DMS79 (cell line): Measurements from ENCODE around the gene SLCO2B1.

ENCODE experiments used
- DNase-seq: peaks from one replicate; lab custom pipeline; 2025; lab: John Stamatoyannopoulos, UW

The SLCO2B1 gene

DNA sequence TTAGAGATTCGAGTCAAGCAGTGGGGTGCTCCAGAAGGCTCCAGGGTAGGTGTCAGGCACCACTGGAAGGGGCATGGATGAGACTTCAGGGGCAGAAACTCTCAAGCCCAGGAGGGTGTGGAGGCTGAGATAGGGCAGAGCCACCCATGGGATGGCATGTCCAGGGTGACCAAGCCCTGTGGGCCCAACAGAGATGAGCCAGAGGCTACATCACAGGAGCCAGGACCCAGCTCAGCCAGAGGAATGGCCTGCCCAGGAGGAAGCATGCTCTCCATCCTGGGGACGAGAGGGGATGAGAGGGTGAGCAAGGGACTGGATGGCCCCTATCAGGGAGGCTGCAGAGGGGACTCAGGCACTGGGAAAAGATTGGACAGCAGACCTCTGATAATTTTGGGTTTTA lies 42.8 kb downstream of the SLCO2B1 start:
- DNase-seq, result no peak

DNA sequence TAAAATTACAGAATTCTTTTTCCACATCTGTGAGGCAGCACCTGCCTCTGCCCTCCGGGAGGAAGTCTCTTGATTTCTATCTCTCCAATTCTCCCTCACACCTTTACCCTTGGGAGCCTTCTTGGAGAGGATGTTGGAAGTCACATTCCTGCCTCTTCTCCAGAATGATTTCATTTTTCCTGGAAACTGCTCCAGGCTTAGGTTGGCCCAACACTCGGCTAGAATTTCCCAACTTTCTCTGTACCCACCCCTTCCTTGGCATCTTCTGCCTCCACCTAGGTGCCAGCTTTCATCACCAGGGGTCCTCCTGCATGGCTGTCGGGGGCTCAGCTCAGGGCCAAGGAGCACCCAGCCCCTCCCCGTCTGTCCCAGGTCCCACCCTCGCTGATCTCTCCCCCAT lies 43.2 kb downstream of the SLCO2B1 start:
- no peak for DNase-seq

DNA sequence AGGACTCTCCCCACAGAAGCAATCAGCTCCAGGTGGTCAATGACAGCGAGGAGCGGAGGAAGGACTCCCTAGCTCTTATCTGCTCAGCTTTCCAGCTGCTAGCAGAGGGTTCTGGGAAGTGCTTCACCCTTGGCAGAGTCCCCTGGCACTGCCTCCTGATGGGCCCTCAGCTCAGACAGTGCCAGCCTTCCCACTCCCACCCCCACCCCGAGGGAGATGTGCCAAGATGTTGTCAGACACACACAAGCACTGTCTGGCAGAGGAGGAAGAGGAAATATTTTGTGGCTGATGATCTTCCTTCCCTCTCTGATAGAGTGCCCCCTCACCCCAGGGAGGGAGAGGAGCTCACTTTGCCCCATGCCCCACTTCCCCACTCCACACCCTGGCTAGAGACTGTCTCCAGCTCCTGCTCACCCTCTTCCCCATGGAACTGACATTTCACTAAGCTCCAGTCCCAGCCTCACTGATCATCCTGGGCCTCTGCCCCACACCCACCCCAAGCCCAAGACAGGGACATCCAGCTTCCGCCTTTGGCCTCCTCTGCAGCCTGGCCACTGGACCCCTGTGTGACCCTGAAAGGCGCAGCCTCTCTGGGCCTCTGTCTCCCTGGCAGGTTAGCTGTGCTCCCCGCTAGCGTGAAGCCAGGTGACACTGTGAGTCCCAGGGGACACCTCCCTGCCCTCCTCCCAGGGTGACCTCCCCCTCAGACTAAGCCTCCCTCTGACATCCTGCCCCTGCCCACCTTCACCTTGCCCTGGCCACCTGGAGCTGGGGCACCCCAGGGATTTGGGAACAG lies 44.5 kb downstream of the SLCO2B1 start:
- DNase-seq, result peak; percentile 75

DNA sequence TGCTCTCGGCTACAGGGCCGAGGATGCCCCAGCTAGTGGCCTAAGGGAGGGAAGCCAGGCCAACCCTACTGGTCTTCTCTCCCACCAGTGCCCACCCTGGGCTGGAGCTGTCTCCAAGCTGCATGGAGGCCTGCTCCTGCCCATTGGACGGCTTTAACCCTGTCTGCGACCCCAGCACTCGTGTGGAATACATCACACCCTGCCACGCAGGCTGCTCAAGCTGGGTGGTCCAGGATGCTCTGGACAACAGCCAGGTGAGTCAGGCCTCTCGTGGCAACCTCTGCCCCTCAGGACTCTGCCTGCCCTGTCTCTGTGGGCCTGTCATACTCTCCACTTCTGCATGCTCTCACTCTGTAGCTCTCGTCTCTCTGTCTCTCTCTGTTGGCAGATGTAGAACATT lies 45.5 kb downstream of the SLCO2B1 start:
- no peak for DNase-seq

DNA sequence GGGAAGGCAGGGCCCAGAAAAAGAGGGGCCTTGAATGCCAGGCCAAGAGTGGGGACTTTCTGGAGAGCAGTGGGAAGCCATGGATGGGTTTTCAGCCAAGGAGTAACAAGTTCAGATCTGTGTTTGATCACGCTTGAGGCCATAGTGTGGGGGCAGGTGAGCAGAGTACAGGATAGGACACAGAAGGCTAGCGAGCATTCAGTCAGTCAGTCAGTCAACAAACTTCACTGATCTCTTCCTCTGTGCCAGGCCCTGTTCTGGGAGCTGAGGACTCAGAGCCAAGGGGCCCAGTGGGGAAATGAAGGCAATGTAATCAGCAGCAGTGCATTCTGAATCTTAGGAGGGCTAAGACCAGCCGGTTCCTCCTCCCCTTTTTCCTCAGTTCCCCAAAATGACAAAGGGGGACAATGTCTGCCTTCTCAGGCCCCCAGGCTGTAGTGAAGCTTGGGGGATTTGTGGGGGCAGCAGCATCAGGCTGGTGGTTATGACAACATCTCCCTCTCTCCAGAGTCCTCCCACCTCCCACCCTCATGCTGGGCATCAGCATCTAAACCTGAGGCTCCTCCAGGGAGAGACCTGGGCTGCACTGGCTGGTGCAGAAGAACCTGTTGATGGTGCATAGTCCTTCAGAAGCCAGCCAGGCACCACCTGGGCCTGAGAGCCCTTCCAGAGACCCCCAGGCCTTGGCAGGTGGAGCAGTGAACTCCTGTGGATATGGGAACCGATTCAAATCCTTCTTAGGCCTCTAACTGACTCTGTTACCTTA lies 46.8 kb downstream of the SLCO2B1 start:
- peak; percentile 20 for DNase-seq

DNA sequence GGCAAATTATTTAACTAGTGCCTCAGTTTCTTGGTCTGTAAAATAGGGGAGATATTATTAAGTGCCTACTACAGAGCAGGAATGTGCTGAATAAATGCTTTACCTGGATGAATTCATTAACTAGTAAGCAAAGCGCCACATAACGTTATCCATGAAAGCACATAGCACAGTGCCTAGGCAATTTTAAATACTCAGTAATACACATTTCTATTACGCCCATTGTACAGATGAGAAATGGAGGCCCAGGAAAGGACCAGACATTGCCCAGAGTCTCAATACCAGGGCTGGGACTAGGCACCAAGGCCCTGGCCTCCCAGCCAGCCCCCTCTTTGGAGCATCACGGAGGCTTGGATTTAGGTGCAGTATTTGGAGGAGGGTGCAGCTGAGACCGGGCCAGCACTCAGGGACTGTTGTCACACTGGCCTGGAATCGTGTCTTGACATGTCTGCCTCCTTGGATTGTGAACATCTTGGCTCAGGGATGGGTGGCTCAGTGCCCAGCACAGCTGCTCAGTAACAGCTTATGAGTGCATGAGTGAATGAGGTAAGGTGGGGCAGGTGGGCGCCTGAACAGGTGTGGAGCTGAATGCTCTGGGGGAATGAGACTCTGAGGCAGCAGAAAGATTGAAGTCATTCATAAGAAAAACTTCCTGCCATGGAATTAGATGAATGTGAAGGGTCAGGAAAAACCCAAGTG lies 47.5 kb downstream of the SLCO2B1 start:
- peak; percentile 99 for DNase-seq

DNA sequence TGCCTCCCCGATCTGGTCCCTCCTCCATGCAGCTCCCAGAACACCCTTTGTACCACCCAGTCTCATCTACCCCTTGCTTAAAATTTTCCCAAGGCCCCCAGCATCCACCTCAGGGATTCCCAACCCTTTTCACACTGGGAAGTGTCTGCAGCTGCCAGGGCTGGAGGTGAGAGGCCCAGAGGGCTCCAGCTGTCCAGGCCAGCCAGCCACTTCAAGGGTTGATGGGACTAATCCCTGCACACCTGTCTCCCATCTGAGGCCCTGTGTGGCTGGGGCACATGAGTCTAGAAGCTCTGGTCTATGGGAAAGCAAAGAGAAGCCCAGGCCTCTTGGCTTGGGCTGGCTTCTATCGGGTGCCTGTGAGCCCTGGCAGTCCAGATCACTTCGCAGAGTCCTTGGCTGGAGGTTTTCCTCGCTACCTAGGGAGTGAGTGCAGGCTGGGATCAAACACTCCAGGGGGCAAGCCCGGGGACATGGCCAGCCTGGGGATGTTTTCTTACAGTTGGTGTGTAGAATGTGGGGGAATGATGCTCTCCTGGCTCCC lies 48.6 kb downstream of the SLCO2B1 start:
- DNase-seq, result peak; percentile 92

DNA sequence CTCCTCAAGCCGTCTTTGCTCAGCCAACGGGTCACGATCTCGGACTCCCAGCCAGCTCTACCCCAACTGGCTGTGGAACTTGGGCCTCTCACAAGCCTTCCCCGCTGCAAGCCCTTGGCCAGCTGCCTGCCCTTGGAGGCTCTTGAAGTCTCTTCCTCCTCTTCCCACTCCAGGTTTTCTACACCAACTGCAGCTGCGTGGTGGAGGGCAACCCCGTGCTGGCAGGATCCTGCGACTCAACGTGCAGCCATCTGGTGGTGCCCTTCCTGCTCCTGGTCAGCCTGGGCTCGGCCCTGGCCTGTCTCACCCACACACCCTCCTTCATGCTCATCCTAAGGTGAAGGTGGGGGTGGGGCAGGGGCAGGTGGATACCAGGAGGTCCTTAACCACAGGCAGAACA lies 49.1 kb downstream of the SLCO2B1 start:
- DNase-seq, result peak; percentile 86

DNA sequence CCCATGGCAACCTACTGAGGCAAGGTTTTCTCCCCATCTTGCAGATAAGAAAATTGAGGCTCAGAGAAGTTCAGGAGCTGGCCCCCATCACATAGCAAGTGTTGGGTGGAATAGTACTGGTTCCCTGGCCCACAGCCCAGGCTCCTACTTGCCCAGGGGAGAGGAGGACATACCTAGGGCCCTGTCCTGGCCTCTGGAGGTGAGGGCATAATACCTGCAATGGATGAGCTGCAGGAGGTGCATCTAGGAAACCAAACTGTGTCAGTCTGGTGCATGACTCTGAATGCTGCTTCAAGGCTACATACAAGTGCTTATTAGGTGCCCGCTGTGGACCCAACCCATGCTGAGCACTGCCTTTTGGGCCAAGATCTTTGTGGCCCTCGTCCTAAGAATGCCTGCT lies 49.6 kb downstream of the SLCO2B1 start:
- DNase-seq, result no peak

DNA sequence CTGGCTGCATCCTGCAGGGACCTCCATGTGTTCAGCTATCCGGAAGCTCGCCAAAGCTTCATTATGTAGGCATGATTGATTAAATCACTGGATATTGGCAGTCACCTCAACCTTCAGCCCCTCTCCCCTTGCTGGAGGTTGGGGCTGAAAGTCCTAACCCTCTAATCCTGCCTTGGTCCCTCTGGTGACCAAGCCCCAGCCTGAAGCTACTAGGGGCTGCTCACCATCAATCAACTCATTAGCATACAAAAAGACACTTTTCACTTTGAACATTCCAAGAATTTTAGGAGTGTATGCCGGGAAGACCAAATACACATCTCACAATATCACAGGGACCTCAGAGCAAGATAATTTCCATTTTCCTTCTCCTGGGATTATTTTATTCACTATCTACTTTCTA lies 50.9 kb downstream of the SLCO2B1 start:
- no peak for DNase-seq

DNA sequence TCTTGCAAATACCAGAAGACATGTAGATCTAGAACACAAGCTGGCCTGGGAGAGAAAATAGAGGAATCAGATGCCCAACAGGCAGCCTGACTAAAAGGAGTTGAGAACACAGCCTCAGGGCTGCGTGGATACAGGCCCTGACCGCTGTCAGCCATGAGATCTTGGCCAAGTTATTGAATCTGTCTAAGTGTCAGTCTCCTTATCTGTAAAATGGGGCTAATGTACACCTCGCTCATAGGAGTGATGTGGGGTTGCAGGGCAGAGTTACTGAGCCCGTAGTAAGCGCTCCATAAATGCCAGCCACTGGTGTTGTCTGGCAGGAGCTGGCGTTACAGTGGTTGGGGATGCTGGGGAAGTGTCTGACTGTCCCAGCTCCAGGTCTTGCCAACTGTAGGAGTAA lies 51.3 kb downstream of the SLCO2B1 start:
- DNase-seq, result no peak

DNA sequence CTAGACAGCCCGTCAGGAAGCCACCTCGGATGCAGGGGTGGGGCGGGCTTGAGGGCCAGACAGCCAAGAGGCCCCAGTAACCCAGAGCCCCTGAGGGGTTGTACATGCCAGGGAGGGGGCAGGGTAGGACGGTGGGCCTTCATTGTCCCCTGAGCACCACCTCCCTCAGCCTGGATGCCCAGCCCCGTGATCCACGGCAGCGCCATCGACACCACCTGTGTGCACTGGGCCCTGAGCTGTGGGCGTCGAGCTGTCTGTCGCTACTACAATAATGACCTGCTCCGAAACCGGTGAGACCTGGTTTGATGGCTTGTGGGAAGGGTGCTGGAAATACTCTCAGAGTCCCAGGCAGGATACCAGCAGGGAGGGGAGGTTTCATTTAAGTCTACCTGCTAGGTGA lies 52.2 kb downstream of the SLCO2B1 start:
- no peak for DNase-seq

DNA sequence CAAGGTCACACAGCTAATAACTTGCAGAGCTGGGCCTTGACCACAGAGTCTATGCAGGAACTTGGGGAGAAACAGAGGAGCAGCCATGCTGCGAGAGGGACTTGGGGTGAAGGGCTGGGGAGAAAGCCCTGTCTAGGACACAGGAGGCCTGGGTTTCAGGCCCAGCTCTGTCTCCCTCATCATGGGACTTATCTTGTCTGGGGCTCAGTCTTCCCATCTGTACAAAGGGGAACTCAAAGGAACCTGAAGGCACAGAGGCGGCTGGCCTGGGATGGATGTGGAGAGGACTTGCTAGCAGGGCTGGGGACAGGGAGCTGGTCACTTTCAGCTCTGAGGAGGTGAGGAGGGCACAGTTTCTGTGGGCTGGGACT lies 52.7 kb downstream of the SLCO2B1 start:
- DNase-seq, result no peak

DNA sequence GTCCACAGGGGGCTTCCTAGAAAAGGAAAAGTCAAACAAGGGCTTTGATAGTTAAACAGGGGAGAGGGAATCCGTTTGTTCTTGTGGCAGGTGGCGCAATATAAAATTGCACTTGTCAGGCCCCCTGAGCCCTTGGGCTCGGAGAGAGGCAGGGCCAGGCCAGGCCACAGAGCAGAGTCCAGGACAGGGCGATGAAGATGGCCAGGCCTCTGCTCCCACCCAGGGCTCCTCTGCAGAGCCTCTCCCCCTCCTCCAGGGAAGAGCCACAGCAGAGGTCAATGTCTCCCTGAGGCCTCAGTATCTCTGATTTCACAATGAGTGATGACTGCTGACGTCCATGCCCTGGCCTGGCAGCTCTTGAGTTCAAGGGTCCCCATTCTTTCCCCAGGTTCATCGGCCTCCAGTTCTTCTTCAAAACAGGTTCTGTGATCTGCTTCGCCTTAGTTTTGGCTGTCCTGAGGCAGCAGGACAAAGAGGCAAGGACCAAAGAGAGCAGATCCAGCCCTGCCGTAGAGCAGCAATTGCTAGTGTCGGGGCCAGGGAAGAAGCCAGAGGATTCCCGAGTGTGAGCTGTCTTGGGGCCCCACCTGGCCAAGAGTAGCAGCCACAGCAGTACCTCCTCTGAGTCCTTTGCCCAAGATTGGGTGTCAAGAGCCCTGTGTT lies 53.2 kb downstream of the SLCO2B1 start:
- no peak for DNase-seq

DNA sequence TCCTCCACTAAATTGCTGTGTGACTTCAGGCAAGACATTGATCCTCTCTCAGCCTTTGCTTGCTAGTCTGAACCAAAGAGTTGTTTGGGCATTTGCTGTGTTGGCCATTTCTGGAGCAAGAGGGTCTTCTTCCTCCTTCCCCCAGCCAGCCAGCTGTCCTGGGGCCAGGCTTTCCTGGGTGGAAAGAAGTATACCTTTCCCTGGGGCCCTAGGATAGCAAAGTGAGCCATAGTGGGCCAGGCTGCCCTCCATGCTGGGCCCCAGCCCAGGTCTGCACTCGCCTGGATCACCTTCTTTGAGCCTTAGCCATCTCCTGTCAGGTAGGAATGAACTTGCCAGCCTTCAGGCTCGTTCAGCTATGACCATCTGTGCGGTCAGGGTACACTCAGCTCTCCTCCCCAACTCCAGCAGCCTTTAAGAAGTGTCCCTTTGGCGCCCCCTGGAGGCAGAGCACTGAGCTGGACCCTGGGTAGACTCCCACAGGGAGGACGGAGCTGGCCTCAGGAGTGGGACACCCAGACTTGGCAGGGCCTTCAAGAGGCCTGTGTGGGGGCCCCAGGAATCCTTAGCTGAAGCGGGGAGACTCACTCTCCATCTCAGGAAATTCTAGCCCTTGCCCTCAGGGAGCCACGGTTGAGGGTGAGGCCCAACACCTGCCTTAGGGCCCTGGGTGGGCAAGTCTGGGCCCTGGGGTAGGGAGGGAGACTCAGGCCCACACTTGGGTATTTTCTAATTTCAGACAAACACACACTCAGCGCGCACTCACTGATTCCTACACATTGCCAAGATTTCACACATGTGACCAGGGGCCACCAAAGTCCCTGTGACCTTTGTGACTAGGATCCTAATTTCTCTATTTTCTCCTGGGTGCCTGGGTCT lies 54.0 kb downstream of the SLCO2B1 start:
- DNase-seq, result peak; percentile 82

DNA sequence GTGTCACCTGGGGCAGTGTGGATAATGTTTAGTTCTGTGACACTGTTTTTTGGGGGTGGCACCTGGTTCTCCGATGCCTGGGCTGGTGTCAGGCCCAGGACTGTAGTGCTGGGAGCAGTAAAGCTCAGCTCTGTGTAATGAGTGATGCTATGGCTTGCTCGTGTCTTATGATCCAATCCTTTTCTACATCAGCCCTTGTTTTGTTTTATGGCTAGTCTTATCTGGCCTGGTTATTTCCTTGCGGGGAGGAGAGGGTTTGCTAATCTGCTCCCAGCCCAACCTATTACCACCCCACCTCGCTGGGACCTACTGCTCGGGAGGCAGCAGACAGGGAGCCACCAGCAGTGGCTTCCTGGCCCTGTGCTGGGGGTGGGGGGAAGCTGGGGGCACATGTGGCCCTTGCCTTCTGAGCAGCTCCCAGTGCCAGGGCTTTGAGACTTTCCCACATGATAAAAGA lies 54.7 kb downstream of the SLCO2B1 start:
- DNase-seq, result no peak

DNA sequence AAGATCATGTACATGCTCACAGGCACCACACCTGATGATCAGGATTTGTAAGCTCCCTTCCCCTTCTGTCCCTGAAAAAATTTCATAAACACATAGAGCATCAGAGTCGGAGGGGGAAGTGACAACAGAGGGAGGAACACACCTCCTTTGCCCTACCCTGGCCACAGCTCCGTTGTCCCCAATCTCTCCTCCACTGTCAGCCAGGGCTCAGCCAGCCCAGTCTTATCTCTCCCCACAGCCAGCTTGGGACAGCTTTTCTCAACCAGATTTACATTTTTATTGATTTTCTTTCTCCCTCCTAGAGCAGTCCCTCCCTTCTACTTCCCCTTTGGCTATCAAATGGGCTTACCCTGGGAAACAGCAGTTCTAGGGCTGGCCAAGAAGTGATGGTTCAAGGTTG lies 57.5 kb downstream of the SLCO2B1 start:
- DNase-seq, result no peak

DNA sequence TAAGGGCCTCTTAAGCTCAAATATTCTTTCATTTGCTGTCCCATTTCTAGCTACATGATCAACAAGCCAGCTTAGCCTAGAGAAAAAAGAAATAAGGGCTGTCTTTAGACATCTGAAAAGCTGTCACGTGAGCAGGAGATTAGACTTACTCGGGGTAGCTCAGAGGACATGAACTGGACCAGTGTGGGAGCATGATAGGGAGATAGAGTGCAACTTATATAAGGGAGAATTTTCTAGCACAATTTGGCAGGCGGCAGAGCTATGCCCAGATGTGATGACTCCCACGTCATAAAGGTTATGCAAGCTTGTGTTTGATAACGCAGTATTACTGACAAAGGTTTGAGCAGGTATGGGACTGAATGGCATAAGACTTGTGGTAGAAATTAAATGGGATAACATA lies 61.5 kb downstream of the SLCO2B1 start:
- no peak for DNase-seq

DNA sequence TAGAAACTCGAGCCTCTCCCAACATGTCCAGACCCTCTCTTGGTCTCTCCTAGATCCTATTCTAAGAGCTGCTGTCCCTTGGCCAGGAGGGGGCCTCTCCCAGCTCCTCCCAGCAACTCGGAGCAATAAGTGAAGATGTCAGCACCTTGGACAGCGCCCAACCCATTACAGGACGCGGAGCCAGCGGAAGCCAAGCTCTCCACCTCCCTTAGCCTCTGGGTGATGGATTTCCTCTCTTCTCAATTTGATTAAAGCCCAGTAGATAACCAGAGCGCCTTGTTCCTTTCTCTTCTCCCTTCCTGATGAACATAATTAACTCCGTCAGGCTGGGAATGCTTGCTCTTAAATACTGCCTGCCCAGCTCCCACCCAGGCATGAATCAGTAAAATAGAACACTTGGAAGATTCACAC lies 63.5 kb downstream of the SLCO2B1 start:
- peak; percentile 33 for DNase-seq

DNA sequence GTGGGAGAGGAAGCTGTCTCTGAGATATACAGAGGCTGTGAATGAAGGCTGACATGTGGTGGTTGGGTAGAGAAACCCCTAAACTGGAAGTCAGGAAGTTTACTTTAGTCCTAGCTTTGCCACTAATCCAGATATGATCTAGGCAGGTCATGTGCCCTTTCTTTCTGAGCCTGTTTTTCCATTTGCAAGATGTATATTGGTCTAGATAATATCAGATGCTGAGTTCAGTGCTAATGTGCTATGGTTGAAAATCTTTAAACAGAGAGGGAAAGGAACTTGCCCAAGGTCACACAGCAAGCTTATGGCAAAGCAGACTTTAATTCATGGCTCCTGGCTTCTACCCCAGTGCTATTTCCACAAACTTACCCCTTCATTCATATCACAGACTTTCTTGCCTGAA lies 63.9 kb downstream of the SLCO2B1 start:
- no peak for DNase-seq

DNA sequence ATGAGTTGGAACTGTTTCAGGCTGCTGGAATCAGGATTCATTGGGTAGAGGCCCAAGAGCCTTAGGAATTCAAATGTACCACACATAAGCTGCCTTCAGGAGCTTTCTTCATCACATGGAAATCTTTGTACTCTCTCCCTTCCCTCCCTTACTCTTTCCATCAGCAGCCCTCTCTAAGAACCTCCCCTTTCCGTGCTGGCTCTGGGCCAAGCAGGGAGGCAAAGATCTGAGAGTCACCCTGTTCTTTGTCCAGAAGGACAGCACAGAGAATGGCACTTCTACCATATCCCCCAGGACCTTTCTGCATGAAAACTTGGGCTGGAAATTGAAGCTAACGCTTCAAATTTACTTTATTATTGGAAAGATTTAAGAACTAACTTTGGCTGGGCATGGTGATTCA lies 69.0 kb downstream of the SLCO2B1 start:
- DNase-seq, result no peak
